ENCODE measurements around the gene MACROD2.

Gene MACROD2

GRCh38 chr20:14782731-14783130, 787.4 kb downstream of the MACROD2 start:
- DNase-seq = no peak

DNA sequence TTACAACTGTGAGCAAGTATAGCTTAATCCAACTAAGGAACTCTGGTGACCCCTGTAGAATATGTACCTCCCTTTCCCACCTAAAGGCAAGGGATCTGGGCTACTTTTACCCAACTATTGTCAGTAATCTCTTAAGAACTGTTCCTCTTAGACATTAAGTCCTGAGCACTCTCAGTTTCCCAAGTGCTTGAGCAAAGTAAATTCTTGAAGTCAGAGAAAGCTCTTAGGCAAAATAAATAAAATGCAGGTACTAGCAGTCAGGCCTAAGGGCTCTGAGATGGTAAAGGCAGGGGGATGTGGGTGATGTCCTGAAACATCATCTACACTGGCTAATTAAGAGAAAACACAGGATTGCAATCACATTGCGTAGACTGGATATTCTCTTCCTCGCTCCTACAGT, 788.5 kb downstream of the MACROD2 start:
- no peak for DNase-seq

- no peak for DNase-seq
Measured at GRCh38 chr20:14785065-14785743, 789.9 kb downstream of the MACROD2 start.

- no peak for DNase-seq
Measured at GRCh38 chr20:14790190-14790589, 794.9 kb downstream of the MACROD2 start.

DNA sequence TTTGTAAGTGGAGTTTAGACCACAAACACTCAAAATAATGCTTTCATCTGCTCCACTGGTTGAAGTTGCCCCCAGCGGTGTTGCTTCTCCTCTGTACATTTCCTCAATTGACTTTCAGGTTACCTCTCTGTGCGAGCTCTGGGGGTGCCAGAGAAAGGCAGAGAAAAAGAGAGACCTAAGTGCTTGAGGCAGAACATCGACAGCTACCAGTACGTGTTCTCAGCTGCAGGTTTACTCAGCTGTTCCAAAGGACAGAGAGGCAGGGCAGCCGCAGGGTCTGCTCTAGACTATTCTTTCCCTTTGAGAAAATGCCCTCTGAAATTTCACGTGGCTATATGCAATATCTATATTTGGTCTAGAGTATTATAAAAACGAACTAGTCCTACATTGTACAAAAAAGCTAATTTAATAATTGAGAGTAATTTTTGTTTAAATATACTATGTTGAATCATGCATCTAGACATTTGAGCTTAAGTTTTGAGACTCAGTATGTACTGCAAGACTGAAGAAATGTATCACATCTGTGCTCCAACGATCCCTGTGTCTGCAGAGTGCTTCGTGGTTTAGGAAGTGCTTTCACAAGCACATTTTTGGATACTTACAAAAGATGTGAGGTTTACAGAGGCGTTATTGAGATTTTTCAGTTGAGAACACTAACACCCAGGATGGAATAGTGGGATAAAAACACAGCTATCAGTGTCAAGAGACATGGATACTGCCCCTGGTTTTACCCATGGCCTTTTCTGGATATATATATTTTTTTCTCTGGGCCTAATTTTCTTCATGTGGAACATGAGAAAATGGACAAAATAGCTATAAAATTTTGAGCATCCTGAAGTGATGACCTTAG, 795.7 kb downstream of the MACROD2 start:
- DNase-seq = no peak

GRCh38 chr20:14792915-14793314, 797.6 kb downstream of the MACROD2 start:
- no peak for DNase-seq

DNA sequence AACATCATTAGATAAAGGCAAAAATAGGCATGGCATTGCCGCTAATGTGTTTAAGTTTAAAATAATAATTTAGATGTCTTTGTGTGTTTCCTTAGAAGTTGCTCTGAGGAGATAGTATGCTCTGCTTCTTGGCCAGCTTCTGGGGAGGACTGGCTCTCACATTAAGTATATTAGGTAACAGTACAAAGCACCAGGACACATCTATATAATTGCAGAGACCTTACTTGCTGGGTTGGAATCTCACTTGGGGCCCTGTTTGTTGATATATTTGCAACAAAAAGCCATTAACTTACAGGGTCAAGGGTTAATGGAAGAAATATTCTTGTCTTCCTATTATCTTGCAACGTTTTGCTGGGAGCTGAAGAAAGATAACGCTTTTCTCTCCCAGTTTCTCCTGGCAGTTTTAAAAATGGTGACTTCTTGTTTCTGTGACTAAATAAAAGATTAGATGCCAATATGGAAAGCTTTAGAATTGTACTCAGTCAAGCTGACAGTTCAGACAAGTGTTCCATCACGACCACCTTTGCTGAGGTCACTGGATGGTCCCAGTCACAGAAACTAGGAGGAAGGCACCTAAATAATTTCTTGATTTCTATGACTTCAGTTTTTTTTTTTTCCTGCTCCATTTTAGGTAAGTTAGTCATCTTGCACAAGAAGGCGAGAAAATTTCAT, 804.4 kb downstream of the MACROD2 start:
- no peak for DNase-seq

- no peak for DNase-seq
Measured at GRCh38 chr20:14800707-14801425, 805.5 kb downstream of the MACROD2 start.

DNA sequence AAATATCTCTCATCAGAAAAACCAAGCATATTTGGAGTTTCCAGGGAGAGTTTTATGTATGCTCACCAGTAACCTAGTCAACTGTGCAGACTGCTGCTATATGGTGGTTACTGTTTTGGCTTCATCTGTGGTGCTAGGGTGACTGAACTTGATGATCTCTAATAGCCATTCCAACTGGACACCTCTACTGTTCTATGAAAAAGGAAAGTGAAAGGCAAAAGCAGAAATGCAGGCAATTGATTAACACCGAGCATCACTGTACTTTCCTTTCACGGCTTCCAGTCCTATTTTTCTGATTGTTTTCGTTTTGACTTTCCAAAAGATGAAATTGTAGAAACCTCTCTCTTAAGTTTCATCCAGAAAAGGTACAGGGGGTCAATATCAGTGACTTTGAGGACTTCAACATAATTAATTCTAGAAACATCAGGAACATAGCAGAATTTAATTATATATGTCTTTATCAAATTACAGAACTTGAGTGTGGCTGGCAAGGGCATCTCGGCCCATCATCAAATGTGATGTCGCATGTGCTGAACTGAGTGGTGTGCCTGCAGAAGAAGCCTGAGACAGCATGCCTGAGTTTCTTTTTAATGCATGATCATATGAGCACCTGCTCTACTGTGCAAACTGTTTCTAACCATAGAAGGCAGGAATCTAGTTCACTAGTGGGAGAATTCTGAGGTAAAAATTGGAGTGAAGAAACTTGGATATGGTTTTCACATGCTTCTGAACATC, 806.4 kb downstream of the MACROD2 start:
- no peak for DNase-seq

DNA sequence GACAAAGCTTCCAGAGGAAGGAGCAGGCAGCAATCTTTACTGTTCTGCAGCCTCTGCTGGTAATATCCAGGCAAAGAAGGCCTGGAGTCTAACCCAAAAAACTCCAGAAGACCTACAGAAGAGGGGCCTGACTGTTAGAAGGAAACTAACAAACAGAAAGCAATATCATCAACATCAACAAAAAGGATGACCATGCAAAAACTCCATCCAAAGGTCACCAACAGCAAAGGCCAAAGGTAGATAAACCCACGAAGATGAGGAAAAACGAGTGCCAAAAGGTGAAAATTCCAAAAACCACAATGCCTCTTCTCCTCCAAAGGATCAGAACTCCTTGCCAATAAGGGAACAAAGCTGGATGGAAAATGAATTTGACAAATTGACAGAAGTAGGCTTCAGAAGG, 811.9 kb downstream of the MACROD2 start:
- DNase-seq = no peak

DNA sequence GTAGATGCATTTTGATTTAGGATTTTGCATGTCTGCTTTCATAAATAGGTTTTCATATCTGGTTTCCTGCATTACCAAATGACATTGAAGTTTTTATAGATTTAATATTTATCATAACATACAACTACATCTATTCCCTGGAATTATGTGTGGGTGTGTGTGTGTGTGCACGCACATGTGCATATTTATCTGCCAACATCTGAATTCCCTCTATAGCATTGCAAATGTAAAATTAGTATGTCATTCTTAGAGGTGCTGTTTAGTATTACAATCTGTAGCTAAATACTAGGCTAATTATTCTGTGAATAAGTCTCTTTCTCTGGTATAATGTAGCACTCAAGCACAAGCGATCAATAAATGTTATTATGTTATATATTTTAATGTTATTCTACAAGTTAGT, 820.0 kb downstream of the MACROD2 start:
- DNase-seq = no peak

- no peak for DNase-seq
Measured at GRCh38 chr20:14816471-14816870, 821.2 kb downstream of the MACROD2 start.

DNA sequence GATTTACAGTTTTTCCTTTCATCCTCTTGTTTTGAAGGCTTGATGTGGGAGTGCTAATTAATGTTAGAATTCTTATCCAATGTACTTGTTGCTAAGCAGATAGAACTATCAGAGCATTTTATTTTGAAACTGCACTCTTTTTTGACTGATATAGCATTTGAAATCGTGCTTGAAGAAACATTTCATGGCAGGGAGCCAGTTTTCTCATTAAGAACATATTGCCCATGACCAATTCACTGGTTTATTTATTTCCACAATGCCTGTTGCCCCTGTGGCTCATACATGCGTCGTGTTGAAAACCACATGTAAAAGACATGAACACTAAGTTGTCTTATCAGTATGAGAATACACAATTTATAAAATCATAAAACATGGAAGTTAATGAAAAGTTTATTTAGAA, 821.8 kb downstream of the MACROD2 start:
- no peak for DNase-seq

DNA sequence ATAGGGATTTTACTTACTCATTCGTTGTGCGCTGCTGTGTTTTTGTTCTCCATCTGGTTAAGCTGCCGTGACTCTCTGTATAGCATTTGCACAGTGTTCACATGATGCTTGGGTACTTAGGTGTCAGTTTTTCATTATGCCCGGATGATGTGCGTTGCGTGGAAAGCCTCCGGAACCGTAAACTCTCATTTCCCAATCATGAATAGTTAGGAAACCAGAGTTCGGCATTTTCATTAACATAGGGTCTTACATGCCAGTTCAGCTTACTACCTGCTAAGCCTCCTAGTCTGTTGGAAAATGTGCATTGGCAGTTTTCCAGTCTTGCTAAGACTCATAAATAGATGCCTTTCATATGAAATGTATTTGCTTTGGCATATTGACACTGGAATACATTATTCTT, 825.5 kb downstream of the MACROD2 start:
- no peak for DNase-seq

- DNase-seq = no peak
Measured at GRCh38 chr20:14821251-14821650, 825.9 kb downstream of the MACROD2 start.

- DNase-seq = no peak
Measured at GRCh38 chr20:14824996-14825395, 829.7 kb downstream of the MACROD2 start.

GRCh38 chr20:14826543-14827313, 831.4 kb downstream of the MACROD2 start:
- no peak for DNase-seq

DNA sequence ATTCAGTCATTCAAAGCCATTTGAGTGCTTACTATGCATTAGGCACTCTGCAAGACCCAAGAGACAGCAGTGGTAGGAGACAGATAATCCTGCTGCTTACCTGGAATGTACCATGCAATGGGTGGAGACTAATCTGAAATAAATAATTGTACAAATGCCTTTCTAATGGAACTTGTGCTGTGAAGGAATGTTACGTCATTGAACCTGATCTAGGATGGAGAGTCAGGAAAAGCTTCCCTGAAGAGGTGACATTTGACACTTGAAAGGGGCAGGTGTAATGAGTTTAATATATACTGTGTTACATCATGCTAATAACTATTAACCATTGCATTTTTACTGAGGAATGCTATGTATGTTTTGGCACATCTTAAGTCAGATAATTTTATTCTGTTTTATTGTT, 833.1 kb downstream of the MACROD2 start:
- DNase-seq = no peak

- DNase-seq = no peak
Measured at GRCh38 chr20:14829906-14830305, 834.6 kb downstream of the MACROD2 start.

DNA sequence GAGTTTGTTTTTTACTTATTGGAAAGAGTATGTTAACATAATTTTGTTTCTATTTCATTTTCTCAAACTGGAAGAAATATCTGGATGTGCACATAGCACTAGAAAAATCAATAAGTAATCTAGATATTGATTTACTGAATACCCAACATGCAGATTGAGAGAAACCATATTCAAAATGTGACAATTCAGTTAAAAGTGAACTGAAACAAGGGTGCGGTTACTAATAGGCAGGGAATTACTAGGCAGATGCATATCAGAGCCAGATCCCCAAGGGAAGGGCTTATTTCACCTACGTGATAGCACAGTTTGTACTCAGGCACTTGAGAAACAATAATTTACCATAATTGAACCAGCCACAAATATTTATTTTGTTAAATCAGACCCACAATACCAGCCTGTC, 835.1 kb downstream of the MACROD2 start:
- no peak for DNase-seq

DNA sequence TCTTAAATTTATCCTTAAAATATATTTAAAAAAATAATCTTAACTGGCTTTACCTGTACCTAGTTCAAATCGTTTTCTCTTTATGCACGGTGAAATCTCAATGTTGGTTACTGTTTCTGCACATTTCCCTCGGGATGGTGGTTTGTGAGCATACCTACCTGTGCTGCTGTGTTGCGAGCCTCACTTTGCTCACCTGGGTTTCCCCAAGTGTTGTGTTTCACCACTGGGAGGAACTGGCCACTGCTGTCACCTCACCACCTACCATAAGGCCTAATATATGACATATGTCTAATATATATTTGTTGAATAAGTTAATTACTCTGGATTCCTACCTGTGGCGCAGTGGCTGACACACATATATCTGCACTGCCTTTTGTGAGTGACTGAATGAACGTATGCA, 835.6 kb downstream of the MACROD2 start:
- no peak for DNase-seq

DNA sequence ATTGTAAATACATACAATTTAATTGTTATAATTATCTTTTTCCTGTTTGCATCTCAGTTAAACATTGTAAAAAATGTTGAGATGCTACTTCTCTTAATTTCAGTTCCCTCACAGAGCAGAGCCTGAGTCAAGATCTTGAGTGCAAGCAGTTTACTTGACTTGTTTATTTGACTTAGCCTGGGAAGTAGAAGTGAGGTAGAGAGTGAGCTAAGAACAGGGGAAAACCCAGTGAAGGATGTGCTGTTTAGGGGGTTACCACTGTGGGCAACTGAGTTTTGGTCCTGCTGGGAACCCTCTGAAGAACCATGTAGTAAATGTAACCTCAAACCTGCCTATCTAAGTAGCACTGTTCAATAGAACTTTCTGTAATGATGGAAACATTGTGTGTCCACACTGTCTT, 837.3 kb downstream of the MACROD2 start:
- no peak for DNase-seq
